Epithelial cell of proximal tubule (primary cell): ENCODE results near the gene CCRL2. TPM values are rescaled to one million over a fixed set of nuclear protein-coding genes. Genes with fewer than 3 reads are reported as not detected.

Experiments
- DNase-seq: peaks from one replicate; pipeline ENCODE4 v3.0.0-alpha.2; 2011; ENCODE audit warnings: low read depth
- H3K4me3 ChIP-seq: 2 replicates; pipeline ENCODE4 v1.5.1; 2011; ENCODE audit warnings: low read depth, mild to moderate bottlenecking, low read length
- CTCF ChIP-seq: conservative IDR thresholded peaks from 2 replicates; pipeline ENCODE4 v1.5.1; 2012; ENCODE audit warnings: low read depth, mild to moderate bottlenecking, low read length
- total RNA-seq: library from RNA; depleted of rRNA; stranded (reverse); fragments of >200 nt; gene quantifications from 2 replicates; pipeline ENCODE4 v1.2.3, GENCODE V29; 2015

Gene CCRL2
- total RNA-seq, 1 donor from 2014 or later: not detected

GRCh38 chr3:46365737-46366524, 41.1 kb upstream of the CCRL2 start:
- H3K4me3 ChIP-seq: no peak overlapping the region
- no peak for DNase-seq
- no peak for TF ChIP-seq CTCF

- no peak for DNase-seq
- no peak for TF ChIP-seq CTCF
- no peak overlapping the region for H3K4me3 ChIP-seq
These were observed 39.2 kb upstream of the CCRL2 start for GRCh38 chr3:46367811-46368210.

- H3K4me3 ChIP-seq: no peak overlapping the region
- TF ChIP-seq CTCF: peak; percentile 47
- DNase-seq: no peak
These were observed 38.5 kb upstream of the CCRL2 start for GRCh38 chr3:46368569-46368968.

DNA sequence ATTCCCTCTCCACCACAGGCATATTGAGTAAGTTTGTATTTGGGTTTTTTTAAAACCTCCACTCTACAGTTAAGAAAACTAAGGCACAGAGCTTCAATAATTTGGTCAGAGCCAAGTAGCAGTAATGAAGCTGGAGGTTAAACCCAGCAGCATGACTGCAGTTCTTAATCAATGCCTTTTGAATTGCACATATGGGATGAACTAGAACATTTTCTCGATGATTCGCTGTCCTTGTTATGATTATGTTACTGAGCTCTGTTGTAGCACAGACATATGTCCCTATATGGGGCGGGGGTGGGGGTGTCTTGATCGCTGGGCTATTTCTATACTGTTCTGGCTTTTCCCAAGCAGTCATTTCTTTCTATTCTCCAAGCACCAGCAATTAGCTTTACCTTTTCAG, 37.9 kb upstream of the CCRL2 start:
- H3K4me3 ChIP-seq: no peak overlapping the region
- DNase-seq: no peak
- no peak for TF ChIP-seq CTCF

- TF ChIP-seq CTCF: no peak
- no peak for DNase-seq
- no peak overlapping the region for H3K4me3 ChIP-seq
These were observed 37.4 kb upstream of the CCRL2 start for GRCh38 chr3:46369675-46370132.

- TF ChIP-seq CTCF: no peak
- DNase-seq: no peak
- no peak within 1 kb of the TSS for H3K4me3 ChIP-seq
These were observed 36.1 kb upstream of the CCRL2 start, which contains the start of gene CCR5 for GRCh38 chr3:46370839-46371518. TSS of gene CCR5 (plus strand) at chr3:46370946. CDS start at chr3:46372903, 1,957 bp downstream.
